GM19035 (cell line): ENCODE data around the gene DOCK4.

Source experiments
- ATAC-seq: cut with Tn5 transposase; IDR thresholded peaks from one replicate; pipeline ENCODE4 v1.9.1; 2021; ENCODE audit not compliant: unreplicated experiment

DOCK4 gene

GRCh38 chr7:111697771-111698170 lies 508.4 kb downstream of the DOCK4 start:
- no peak for ATAC-seq

GRCh38 chr7:111694376-111694775 lies 511.8 kb downstream of the DOCK4 start:
- ATAC-seq, result no peak

GRCh38 chr7:111690364-111691111 lies 515.7 kb downstream of the DOCK4 start:
- no peak for ATAC-seq

- ATAC-seq, result no peak
Measured at GRCh38 chr7:111685349-111685748, 520.9 kb downstream of the DOCK4 start.

- ATAC-seq, result no peak
Measured at GRCh38 chr7:111682588-111683340, 523.4 kb downstream of the DOCK4 start.

GRCh38 chr7:111681242-111681641 lies 525.0 kb downstream of the DOCK4 start:
- no peak for ATAC-seq

GRCh38 chr7:111678986-111679385 lies 527.2 kb downstream of the DOCK4 start:
- no peak for ATAC-seq

GRCh38 chr7:111678281-111678680 lies 527.9 kb downstream of the DOCK4 start:
- no peak for ATAC-seq

GRCh38 chr7:111677848-111678247 lies 528.4 kb downstream of the DOCK4 start:
- ATAC-seq, result no peak

GRCh38 chr7:111676811-111677210 lies 529.4 kb downstream of the DOCK4 start:
- ATAC-seq, result no peak
